NCI-H1694 treated with DMSO at 0.1 percent for 48 hours (cell line): ENCODE data around the gene FADS3.

ENCODE experiments used
- DNase-seq: peaks from one replicate; lab custom pipeline; 2025; lab: John Stamatoyannopoulos, UW

Gene FADS3

GRCh38 chr11:61834278-61835048 is 56.9 kb downstream of the FADS3 start:
- no peak for DNase-seq

DNA sequence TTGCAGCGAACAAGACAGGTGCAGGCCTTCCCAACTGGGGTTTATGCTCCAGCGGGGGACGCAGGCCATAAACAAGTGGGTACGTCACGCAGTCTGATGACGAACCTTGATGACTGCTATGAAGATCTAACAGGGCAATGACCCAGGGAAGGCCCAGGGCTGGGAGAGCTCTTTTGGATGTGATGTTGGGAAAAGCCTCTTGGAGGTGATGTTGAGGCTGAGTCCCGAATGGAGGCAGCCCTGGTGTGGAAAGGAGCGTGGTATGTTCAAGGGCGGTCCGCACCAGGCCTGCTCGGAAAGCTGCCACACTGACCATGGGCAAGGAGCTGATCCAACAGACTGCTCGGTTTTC is 57.4 kb downstream of the FADS3 start:
- no peak for DNase-seq

DNA sequence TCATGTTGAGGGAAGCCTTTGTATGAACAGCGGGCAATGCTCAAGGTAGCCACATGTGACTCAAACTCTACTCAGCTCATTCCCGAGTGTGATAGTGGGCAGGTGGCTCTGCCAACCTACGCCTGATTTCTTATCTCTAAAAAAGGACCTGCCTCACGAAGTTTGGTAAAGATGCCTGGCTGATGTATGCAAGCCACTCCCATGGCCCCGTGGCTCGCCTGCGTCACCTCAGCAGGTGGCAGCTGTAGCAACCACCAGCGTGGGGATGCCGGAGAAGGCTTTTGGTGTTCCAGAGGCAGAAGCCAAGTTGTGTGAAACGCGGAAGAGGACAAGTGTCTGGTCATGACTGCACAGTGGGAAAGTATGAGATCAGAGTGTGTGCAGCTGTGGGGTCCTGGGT is 57.9 kb downstream of the FADS3 start:
- no peak for DNase-seq

DNA sequence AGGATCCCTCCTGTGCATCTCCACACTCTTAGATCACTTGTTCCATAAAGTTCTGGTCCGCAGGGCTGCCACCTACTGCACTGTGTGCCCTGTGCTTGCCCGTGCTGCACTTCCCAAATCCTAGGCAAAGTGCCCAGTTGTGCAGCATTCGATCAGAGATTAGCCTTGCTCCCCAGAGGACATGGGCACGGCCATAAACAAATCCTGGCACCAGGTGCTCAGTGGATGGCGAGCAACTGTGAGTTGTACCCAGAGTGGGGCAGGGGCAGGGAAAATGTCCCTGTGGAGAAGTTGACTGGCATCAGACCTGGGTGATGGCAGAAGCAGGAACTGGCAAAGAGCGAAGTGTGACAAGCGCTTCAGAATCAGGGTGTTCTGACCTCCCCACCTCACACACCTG is 58.6 kb downstream of the FADS3 start:
- no peak for DNase-seq

DNA sequence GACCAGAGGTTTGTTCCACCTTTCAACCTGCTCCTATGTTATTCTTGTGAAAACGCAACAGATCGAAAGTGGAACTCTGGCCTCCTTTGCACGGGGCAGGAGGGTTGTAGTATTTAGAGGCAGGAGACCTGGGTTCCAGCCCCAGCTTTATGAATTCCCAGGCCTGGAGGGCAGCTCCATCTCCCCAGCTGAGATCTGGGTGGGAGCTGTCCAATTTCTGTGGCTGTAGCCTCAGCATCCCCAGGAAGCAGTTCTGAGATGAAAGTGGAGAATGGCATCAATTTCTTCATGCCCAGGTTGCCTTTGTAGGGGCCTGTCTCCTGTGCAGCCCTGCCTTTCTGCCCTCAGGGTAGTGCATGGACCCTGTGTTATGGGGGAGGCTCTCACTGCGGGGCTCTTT is 59.1 kb downstream of the FADS3 start:
- no peak for DNase-seq

GRCh38 chr11:61830237-61831105 is 60.9 kb downstream of the FADS3 start:
- DNase-seq: no peak

- no peak for DNase-seq
Measured at GRCh38 chr11:61829806-61830205, 61.5 kb downstream of the FADS3 start.

DNA sequence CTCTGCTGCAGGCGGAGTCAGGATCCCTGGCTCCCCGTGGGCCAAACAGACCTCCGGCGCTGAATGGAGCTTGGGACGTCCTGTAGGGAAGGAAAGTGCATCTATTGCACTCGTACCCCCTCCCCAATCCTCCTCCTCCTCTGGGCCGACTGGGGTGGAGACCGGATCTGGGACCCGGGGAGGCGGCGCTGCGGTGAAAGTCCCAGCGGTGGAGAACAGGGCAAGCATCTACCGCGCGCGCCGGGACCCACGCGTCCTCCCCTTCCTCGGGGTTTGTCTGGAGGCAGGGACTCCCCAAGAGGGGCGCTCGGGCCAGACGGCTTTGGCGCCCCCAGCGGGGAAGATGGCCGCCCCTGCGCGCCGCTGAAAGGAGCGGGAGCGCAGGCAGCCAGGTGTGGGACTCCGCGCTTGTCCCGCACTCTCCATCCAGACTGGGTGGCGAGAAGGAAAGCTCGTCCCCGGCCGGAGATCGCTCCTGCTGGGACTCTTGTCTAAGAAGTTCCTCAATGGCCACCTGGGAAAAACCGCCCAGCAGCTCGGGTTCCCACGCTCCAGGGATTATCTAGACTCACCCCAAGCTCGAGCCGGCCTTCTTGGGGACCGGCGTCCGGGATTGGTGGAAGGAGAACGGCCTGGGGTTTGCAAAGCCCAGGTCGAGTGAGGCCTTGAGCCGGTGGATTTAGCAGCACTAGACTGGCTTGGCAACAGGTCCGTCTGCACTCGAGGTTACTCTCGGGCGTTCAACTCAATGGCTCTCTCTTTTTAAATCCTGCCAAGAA is 62.5 kb downstream of the FADS3 start:
- DNase-seq: no peak

DNA sequence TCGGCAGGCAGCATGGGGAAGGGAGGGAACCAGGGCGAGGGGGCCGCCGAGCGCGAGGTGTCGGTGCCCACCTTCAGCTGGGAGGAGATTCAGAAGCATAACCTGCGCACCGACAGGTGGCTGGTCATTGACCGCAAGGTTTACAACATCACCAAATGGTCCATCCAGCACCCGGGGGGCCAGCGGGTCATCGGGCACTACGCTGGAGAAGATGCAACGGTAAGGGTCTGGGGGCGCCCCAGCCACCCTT is 63.0 kb downstream of the FADS3 start:
- no peak for DNase-seq

- DNase-seq: peak; percentile 88
Measured at GRCh38 chr11:61827571-61828378, 63.6 kb downstream of the FADS3 start, which contains the start of gene FADS2. TSS of gene FADS2 (plus strand) at chr11:61828300. CDS start at chr11:61828391, 91 bp downstream.

DNA sequence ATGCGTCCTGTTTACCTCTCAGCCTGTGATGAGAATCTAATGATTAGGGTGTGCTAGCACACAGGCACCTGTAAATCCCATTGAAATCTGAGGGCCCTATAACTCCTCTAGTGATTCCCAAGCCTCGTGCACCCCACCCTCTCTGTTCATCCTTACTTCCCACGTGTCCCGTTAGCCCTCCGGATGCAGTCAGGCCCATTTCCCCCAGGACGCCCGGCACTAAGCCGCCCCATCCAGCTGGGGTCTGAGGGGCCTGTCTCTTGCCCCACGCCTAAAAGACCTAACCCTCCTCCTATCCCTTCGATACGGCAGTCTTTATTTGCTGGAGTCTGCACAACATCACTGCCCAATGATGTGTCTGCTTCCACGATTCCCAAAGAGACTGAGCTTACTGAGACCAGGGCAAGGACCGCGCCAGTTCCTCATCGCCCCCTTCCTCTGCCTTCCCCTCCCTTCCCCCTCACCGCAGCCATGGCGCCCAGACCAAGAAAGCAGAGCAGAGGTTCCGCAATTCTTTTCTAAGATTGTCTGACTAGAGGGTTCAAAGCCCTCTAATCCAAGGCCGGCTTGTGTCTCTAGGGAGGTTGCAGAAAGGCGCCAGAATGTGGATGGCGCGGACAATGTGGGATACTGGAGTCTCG is 64.3 kb downstream of the FADS3 start:
- peak; percentile 25 for DNase-seq
